Germinal center (tissue), 1 donor: ENCODE data around the gene NCKAP1.
"Not testable (repeated sequence)": the region's sequence is repeated elsewhere in the genome, so short reads cannot be mapped to it uniquely, and the experiment has no call there.

Experiments used
- DNase-seq: peaks from one replicate; pipeline ENCODE4 v3.0.0; 2012; ENCODE audit warnings: mixed read lengths, low spot score

NCKAP1 gene, protein sequence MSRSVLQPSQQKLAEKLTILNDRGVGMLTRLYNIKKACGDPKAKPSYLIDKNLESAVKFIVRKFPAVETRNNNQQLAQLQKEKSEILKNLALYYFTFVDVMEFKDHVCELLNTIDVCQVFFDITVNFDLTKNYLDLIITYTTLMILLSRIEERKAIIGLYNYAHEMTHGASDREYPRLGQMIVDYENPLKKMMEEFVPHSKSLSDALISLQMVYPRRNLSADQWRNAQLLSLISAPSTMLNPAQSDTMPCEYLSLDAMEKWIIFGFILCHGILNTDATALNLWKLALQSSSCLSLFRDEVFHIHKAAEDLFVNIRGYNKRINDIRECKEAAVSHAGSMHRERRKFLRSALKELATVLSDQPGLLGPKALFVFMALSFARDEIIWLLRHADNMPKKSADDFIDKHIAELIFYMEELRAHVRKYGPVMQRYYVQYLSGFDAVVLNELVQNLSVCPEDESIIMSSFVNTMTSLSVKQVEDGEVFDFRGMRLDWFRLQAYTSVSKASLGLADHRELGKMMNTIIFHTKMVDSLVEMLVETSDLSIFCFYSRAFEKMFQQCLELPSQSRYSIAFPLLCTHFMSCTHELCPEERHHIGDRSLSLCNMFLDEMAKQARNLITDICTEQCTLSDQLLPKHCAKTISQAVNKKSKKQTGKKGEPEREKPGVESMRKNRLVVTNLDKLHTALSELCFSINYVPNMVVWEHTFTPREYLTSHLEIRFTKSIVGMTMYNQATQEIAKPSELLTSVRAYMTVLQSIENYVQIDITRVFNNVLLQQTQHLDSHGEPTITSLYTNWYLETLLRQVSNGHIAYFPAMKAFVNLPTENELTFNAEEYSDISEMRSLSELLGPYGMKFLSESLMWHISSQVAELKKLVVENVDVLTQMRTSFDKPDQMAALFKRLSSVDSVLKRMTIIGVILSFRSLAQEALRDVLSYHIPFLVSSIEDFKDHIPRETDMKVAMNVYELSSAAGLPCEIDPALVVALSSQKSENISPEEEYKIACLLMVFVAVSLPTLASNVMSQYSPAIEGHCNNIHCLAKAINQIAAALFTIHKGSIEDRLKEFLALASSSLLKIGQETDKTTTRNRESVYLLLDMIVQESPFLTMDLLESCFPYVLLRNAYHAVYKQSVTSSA

GRCh38 chr2:183038341-183039300 lies at the start of gene NCKAP1:
TSS of gene NCKAP1 (minus strand) at chr2:183038457. CDS start at chr2:183038099, 358 bp downstream.
- DNase-seq, result peak; percentile 86

- DNase-seq, result no peak
These were observed 43.7 kb upstream of the NCKAP1 start for GRCh38 chr2:183081911-183082310.

DNA sequence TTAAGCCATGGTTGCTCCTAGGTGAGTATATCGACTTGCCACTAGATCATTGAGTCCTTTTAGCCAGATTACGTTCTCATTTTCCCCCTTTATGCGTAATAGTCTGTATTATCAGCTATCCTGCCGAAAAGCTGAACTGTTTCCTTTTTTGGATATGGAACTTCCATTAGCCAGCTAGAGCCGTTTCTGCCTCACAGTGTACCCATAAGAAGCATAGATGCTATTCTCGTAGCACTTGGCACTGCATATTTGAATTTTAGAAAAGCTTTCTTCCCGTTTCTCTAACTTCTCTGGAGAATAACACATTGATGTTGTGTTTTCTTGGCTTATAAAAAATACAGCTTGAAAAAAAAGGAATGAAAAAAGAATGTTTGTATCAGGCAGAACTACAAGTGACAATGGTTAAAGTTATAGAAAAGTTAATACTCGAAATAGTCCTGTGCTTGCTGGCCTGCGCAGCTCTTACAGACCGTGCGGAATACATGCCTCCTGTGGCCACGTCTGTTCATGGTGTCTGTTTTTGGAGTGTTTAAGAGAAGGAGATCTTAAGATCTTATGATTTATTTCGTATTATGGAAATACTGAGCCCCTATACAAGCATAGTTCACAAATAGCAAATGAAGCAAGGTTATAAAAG lies 41.0 kb upstream of the NCKAP1 start:
- DNase-seq, result peak; percentile 16

DNA sequence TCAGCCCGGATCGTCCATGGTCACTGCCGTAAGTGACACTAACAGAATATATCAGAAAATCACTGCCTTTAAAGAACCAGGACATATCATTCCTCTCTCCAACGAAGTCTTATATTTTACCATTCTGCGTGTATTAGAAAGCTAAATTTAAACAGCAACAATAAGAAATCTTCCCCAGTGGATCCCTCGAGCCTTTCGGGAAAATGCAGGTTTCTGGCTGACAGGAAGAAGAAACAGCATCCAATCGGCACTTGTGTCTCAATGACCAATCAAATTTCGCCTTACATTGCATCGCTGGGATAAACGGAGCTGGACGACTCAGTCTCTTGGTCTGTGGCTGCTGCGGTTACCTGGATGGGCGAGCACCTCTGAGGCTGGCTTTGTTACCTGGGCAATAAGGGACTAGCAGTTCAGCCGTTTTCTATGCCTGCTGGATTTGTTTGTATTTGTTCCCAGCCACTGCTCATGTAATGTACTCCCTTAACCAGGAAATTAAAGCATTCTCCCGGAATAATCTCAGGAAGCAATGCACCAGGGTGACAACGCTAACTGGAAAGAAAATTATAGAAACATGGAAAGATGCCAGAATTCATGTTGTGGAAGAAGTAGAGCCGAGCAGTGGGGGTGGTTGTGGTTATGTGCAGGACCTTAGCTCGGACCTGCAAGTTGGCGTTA lies 40.3 kb upstream of the NCKAP1 start, which contains the start of gene DUSP19:
TSS of gene DUSP19 (plus strand) at position 284 of the 675 bp plus-strand sequence. CDS start at position 471, 187 bp downstream.
- peak; percentile 89 for DNase-seq

DNA sequence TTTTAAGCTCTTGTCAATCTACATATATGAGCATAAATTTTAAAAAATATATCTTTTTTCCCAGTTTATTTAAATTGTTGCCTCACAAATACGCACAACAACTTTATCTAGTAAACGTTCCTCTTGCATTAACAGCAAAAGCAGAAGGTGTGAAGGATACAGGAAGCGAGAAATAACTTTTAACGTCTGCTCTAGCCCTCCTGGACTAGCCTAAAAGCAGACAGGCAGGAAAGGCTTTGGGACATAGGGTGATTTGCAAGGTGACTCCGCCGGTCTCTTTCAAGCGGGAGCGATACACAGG lies 39.9 kb upstream of the NCKAP1 start:
- peak; percentile 34 for DNase-seq

DNA sequence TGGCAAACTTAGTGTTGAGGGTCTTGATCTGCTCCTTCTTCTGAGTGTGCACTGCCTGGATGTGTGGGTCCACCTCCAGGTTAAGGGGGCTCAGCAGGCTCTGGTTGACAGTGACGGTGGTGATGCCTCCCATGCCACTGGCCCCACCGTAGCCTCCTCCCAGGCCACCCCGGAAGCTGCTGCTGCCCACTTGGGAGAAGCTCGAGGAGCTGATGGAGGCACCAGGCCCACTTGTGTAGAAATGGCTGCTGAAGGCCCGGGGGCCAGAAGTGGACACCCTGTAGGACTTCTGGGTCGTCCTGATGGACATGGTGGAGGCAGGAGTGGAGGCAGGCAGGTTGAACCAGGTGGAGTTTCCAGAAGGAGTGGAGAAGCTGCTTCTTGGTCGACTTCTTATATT lies 33.9 kb upstream of the NCKAP1 start:
- no peak for DNase-seq

DNA sequence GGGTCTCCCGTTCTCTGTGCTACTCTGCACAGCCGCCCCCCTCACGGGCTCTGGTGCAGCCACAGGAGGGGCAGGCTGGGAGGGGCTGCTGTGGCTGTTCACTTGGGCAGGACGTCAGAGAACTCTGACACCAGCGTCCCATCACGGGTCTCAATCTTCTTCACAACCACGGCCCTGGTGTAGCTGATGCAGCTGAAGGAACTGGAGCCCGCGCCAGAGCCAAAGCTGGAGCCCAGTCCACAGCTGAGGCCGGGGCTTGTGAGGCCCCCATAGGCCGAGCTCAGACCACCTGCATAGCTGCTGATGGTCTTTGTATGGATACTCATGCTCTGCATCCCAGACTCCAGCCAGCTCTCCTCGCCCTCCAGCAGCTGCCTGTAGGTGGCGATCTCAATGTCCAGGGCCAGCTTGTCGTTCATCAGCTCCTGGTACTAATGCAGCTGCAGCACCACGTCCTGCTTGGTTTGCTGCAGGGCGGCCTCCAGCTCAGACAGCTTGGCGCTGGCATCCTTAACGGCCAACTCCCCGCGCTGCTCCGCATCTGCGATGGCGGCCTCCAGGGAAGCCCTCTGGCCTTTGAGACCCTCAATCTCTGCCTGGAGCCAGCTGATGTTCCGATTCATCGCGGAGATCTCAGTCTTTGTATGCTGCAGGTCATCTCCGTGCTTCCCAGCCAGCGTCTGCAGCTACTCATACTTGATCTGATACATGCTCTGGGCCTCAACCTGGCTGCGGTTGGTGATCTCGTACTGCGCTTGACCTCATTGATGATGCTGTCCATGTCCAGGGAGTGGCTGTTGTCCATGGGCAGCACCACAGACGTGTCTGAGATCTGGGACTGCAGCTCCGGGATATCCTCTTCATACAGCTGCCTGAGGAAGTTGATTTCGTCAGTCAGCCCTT lies 32.9 kb upstream of the NCKAP1 start:
- no peak for DNase-seq

DNA sequence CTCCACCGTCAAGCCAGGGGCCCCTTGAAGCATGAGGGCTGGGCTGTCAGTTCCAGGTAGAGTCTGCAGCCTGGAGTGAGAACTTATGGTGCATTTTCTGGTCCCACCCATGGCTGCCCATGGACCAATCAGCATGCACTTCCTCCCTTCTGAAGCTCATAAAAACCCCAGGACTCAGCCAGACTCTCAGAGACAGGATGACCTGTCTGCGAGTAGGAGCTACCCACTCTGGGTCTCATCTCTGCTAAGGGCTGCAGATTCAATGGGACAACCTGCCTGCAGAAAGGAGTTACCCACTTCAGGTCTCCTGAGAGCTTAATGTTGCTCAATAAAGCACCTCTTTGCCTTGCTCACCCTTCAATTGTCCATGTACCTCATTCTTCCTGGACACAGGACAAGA lies 30.9 kb upstream of the NCKAP1 start:
- DNase-seq, result no peak

DNA sequence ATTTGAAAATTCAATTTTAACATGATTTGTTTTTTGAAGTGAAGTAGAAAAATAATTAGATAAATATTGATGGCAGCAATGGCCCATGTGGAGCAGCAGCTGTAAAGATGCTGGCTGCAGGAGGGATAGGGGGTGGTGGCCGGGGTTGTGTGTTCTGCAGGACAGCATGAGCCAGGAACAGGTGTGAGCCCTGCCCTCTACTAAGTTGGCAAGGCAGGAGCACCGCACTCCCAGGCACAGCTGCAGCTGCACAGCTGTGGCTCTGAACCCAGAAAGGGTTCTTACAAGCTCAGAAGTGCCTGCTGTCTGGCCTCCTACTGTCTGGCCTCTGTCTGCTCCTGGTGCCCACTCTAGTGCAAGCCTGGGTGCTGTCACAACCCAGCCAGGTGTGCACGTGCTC lies 30.3 kb upstream of the NCKAP1 start:
- no peak for DNase-seq

DNA sequence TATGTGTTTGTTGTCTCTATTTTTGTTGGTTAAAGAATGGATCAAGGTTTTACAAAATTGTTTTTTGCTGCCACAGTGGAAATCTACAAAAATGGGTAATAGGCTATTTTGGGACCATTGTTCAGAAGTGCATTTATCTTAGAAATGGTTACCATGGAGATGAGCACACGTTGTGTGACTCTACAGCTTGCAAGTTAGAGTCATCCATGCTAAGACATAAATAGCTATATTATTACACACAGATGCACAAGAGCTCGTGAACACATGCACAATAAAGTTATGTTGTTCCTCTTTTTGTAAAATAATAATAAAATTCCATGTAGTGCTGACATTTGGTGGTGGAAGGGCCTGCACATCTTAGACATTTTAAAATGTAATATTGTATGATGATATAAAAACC lies 24.8 kb upstream of the NCKAP1 start:
- DNase-seq, result no peak

GRCh38 chr2:183060571-183061231 lies 22.4 kb upstream of the NCKAP1 start:
- no peak for DNase-seq

DNA sequence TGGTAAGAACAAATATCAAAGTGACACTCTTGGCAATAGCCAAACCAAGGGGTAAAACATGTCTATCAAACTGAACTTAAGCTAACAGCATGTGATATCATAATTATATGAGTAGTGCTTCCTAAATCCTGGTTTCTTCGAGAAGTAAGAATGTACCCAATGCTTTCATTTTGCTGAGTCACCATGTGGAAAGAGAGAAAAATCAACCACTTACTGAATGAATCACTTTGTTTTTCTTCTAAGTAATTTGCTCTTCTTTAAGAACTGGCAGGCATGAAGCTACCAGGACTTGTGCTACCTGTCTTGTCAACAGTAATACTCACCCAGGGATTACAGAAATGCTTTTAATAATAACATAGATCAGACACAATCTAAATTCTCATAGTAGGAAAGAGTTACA lies 21.3 kb upstream of the NCKAP1 start:
- DNase-seq, result no peak

DNA sequence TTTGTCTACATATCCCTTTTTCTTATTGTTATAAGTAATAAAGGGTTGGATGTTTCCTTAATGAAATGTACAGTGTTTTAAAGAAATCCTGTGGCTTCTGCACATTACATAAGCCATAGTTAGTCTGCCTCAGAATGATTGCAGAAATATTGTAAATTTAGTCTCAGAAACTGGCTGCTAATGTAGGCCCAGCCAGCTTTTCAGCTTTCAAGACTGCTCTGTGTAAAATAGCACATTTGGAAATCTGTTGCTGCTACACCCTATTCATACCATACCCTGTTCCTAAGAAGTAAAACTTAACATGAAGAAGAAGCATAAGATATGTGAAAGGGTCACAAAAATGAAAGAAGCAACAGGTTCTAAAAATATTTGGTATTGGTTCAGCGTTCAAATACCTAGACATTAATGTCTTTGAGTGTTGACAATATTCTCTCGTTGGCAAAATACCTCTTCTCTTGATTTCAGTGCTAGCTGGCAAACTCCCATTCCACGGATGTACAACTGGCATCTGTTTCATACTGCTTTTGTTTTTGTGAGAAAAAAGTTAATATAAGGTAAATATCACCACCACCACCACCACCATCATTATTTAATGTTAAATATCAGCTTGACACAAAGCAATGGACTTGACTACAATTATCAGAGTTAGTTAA lies 19.2 kb upstream of the NCKAP1 start:
- no peak for DNase-seq

GRCh38 chr2:183049420-183049819 lies 11.2 kb upstream of the NCKAP1 start:
- no peak for DNase-seq

DNA sequence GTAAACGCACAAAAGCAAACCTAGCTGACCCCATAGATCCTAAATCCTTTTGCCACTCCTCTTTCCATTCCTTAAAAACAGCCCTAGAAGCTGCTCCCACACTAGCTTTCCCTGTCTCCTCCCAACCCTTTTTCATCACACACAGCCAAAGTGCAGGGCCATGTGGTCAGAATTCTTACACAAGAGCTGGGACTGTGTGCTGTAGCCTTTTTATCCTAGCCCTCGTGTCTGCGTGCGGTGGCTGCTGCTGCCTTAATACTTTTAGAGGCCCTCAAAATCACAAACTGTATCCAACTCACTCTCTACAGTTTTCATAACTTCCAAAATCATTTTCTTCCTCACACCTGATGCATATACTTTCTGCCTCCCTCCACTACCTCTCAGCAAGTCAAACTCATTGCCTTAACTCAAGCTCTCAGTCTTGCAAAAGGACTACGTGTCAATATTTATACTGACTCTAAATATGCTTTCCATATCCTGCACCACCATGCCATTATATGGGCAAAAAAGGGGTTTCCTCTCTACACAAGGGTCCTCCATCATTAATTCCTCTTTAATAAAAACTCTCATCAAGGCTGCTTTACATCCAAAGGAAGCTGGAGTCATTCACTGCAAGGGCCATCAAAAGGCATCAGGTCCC lies 9.3 kb upstream of the NCKAP1 start:
- DNase-seq, result not testable (repeated sequence)

DNA sequence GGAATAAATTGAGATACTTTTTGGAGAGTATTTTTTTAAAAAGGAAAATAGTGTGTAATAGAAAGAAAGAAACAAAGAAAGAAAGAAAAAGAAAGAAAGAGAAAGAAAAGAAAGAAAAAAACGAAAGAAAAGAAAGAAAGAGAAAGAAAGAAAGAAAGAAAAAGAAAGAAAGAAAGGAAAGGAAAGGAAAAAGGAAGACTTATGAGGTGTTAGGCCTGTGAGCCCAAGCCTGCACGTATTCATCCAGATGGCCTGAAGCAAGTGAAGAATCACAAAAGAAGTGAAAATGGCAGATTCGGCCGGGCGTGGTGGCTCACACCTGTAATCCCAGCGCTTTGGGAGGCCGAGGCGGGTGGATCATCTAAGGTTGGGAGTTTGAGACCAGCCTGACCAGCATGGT lies 5.3 kb upstream of the NCKAP1 start:
- DNase-seq, result not testable (repeated sequence)

- no peak for DNase-seq
These were observed 2.3 kb upstream of the NCKAP1 start for GRCh38 chr2:183040604-183041003.
